GM12892 (cell line): Measurements from ENCODE around the gene ANK3.

ENCODE experiments used
- POLR2A ChIP-seq: IDR thresholded peaks from 2 replicates; pipeline ENCODE4 v1.6.1; 2011; ENCODE audit warnings: low read depth, low read length, control low read depth
- POLR2AphosphoS5 ChIP-seq: IDR thresholded peaks from 2 replicates; pipeline ENCODE4 v1.6.1; 2011; ENCODE audit warnings: low read depth, low read length, control low read depth
- TAF1 ChIP-seq: IDR thresholded peaks from 2 replicates; pipeline ENCODE4 v1.6.1; 2011; ENCODE audit warnings: low read depth, mild to moderate bottlenecking, control low read depth, low read length, borderline replicate concordance

GRCh38 chr10:60009710-60010383 is 379.8 kb downstream of the ANK3 start:
- TF ChIP-seq POLR2AphosphoS5 (no peak), TAF1 (no peak), POLR2A (no peak)
